GM12892 (cell line): Measurements from ENCODE around the gene DTNBP1.

ENCODE experiments used
- POLR2AphosphoS5 ChIP-seq: IDR thresholded peaks from 2 replicates; pipeline ENCODE4 v1.6.1; 2011; ENCODE audit warnings: low read depth, low read length, control low read depth
- TAF1 ChIP-seq: IDR thresholded peaks from 2 replicates; pipeline ENCODE4 v1.6.1; 2011; ENCODE audit warnings: low read depth, mild to moderate bottlenecking, control low read depth, low read length, borderline replicate concordance

DNA sequence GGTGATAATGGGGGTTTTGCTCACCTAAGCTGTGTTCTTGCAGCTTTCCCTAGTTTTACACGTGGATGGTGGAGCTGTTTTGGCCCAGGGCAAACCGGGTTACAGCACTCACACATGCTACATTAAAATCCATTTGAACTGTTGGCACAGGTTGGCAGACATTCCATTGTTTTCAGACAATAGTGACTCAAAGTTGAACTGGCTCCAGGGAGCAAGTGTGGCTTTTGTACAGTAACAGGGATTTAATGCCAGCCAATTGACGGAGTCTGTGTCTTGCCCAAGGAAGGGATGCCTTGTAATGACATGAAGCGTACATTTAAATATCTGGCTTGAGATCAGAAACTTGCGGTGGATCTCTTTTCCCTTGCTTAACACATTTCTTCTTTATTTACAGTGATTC is 183.1 kb downstream of the DTNBP1 start:
- TF ChIP-seq TAF1 (no peak), POLR2AphosphoS5 (no peak)
